GDM1 (cell line): Measurements from ENCODE around the gene SCAP.
"Not testable (repeated sequence)": the region's sequence is repeated elsewhere in the genome, so short reads cannot be mapped to it uniquely, and the experiment has no call there.

ENCODE experiments used
- DNase-seq: peaks from one replicate; lab custom pipeline; 2025; lab: John Stamatoyannopoulos, UW

The SCAP gene

DNA sequence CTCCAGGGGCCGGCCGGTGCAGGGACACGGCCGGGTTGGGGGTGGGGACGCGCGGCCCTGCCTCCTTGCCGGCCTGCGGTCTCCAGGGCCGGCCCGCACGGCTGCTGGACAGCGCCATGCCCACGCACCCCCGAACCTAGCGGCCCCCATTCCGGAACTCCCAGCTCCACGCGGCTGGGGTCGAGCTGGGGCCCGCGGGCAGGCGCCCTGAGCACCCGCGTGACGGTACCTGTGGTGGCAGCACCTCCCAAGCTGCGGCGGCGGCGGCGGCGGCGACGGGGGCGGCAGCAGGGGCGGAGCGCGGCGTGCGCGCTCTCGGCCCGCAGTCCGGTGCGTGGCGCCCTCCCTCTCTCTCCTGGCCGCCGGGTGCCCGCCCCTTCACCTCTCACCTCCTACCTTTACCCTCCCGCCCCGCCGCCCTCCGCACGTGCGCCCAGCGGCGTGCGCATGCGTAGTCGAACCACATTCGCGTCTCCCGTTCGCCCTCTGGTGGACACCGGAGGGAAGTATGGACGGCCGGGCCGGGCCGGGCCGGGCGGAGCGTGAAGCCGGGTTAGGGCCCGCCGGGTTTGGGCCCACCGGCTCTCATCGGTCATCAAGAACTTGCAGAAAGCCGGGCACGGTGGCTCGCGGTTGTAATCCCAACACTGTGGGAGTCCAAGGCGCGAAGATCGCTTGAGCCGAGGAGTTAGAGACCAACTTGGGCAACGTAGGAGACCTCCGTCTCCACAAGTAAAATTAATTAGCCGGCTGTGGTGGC, at the start of gene SCAP:
SCAP (minus strand) TSS at position 372 of the 760 bp plus-strand sequence. CDS start 32,948 bp downstream, outside the sequence.
- DNase-seq: peak; percentile 89

DNA sequence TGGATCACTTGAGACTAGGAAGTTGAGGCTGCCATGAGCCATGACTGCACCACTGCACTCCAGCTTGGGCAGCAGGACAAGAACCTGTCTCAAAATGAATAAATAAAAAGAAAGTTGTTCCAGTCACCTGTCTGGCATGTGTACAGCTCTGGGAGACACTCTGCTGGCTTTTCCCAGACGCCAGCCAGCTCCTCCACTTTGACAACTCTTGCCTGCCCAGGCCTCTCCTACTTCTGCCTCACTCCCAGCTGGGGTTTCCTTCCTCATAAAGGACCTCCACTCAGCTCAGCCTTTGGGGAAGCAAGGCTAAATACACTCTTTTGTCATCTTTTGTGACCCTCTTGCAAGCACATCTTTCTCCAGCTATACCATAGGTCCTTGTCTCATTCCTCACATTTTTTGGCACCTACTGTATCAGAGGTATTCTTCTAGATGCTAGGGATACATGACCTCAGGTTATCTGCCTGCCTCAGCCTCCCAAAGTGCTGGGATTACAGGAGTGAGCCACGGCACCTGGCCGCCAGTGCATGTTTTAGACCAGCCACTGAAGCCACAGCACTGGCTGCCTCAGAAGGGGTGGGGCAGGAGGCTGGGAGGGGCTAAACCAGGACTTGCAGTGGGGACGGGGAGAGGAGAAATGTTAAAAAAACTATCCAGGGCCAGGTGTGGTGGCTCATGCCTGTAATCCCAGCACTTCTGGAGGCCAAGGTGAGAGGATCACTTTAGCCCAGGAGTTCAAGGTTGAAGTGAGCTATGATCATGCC, 47.8 kb upstream of the SCAP start:
- DNase-seq: no peak

DNA sequence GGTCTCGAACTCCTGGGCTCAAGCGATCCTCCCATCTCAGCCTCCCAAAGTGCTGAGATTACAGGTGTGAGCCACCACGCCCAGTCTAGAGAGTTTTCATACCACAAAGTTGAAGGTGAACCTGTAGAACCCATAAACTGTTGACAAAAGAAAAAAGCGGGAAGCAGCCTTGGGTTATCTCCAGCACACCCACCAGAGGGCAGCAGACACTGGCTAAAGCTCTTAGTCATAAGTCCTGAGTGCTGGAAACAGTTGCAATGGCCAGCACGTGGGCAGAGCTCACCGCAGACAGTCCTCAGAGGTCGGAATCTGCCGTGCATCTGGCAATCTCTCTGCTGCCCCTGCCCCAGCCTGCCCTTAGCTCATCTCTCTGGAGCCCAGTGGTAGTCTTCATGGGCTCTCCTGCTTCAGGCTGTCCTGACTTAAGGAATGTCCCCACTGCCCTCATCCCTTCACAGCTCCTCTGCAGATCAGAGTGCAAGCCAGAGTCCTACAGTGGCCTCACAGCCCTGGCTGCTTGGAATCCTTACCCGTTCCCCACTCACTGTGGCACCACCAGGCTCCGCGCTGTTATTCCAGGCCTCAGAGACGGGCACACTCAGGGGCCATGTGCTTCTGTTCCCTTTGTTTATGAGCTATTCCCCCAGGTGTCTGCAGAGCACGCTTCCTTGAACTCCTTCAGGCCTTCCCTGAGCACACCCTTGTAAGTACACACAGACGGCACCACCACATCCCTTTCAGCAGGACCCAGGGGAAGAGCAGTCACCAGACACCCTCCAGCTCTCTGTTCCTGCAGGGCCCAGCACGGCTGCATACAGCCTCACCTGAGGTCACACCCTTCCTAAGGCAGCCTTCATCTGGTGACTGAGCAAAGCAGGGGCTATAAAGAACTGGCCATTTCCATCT, 46.6 kb upstream of the SCAP start:
- peak; percentile 76 for DNase-seq

- DNase-seq: no peak
Observed at GRCh38 chr3:47520756-47521155, 45.0 kb upstream of the SCAP start.

DNA sequence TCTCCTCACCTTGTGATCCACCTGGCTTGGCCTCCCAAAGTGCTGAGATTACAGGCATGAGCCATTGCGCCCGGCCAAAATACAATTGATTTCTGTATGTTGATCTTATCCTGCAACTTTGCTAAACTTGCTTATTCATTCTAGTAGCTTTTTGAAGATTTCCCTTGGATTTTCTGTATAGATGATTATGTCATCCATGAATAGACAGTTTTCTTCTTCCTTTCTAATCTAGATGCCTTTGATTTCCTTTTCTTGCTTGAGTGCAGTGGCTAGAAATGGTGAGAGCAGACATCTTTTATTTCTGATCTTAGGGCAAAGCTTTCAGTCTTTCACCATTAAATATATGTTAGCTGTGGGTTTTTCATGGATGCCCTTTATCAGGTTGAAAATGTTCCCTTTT, 42.2 kb upstream of the SCAP start:
- no peak for DNase-seq

DNA sequence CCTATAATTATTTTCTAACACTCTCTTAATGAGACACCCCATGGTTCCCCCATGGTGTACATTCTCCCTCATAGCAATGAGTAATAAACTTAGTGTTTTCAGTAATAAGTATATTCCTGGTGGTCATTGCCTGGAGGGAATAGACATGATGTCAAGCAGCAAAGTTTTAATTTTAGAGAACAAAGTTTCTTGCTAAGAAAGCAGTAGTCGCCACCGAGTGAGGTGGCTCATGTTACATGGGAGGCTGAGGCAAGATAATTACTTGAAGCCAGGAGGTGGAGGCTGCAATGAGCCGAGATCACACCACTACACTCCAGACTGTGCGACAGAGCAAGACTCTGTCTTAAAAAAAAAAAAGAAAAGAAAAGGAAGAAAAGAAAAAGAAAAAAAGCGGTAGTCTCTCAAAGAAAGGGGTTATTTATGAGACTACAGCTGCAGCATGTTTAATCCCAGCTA, 40.2 kb upstream of the SCAP start:
- DNase-seq: no peak

- DNase-seq: no peak
Observed at GRCh38 chr3:47515100-47515499, 39.4 kb upstream of the SCAP start.

GRCh38 chr3:47513125-47513929, 37.6 kb upstream of the SCAP start, which contains the start of gene ELP6:
ELP6 (minus strand) TSS chr3:47513712; CDS start chr3:47513590, 122 bp downstream.
- DNase-seq: peak; percentile 96

DNA sequence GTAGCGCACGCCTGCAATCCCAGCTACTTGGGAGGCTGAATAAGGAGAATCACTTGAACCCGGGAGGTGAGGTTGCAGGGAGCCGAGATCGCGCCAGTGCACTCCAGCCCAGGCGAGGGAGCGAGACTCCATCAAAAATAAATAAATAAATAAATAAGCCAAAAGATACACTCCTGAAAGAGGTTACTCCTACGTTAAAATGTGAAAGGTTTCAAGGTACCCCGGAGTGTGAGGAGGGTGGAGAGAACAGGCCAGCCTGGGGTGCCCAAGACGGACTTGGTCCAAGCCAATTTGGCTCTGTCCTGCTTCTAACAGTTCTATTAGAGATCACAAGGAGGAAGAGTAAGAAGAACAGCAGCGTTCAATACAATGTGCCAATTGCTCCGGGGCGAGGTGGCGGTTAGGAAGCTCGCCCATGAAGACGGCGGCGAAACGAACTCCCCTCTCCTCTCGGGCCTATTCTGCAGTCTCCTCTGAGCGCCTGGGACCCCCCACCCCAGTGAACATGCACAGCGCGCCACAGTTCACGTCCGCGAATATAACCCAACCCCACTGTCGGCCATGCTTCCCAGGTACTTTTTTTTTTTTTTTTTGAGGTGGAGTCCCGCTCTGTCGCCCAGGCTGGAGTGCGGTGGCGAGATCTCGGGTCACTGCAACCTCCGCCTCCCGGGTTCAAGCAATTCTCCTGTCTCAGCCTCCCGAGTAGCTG, 36.8 kb upstream of the SCAP start:
- no peak for DNase-seq

DNA sequence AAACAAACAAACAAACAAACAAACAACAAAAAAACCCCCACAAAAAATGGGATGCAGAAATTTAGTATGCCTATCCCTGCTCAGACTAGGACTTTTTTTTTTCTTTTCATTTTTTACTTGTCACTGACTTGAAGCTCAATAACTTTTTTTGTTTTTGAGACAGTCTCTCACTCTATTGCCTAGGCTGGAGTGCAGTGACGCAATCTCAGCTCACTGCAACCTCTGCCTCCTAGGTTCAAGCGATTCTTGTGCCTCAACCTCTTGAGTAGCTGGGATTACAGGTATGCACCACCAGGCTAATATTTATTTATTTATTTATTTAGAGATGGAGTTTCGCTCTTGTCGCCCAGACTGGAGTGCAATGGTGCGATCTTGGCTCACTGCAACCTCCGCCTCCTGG, 29.5 kb upstream of the SCAP start:
- DNase-seq: not testable (repeated sequence)

- no peak for DNase-seq
Observed at GRCh38 chr3:47504113-47504512, 28.4 kb upstream of the SCAP start.

GRCh38 chr3:47503033-47503432, 27.3 kb upstream of the SCAP start:
- DNase-seq: peak; percentile 31

GRCh38 chr3:47496892-47497291, 21.2 kb upstream of the SCAP start:
- no peak for DNase-seq

DNA sequence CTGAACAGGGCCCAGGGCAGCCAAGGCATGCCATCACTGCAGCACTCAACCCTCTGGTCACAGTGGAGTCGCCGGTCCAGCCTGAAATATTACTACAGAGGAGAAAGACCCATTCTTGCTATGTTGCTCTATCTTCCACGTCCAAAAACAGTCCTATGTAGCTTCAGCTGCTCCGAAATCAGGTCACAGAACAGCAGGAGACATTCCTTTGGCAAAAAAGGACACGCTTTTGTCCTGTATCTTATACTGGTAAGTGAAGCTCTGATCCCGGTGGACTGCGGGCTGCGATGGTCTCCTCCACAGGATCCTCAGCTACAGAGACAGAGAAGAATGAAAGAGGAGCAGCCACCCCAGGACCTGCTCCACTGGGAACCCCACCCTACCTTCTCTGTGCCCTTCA, 20.1 kb upstream of the SCAP start:
- no peak for DNase-seq

DNA sequence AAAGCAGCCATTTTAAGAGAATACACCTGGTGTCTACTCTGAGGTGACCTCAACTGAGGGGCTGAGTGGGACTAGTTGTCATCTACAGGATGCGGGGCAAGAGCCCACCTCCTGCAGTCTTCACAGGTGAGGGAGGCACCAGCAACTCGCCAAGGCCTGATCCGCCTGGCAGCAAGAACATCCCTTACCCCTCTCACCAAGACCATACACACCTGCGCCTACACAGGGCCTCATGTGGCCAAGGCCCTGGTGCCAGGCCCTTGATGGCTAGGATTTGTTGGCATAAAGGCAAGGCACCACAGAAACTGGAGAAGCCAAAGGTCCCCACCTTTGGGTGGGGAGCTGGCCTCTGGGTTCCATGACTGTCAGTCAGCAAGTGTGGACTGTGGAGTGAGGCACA, 19.4 kb upstream of the SCAP start:
- DNase-seq: no peak

DNA sequence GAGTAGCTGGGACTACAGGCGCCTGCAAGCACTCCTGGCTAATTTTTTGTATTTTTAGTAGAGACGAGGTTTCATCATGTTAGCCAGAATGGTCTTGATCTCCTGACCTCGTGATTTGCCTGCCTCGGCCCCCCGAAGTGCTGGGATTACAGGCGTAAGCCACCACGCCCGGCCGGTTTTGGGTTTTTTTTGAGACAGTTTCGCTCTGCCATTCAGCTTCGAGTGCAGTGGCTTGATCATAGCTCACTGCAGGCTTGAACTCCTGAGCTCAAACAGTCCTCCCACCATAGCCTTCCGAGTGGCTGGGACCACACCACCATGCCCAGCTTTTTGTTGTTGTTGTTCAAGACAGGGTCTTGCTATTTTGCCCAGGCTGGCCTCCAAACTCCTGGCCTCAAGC, 16.0 kb upstream of the SCAP start:
- no peak for DNase-seq

DNA sequence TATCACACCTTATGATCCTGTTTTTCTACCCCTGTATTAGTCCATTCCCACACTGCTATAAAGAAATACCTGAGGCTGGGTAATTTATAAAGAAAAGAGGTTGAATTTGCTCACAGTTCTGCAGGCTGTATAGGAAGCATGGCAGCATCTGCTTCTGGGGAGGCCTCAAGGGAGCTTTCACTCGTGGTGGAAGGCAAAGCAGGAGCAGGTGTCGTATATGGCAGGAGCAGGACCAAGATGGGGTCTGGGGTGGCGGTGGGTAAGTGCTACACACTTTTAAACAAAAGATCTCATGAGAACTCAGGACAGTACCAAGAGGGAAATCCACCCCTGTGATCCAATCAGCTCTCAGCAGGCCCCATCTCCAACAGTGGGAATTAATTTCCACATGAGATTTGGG, 15.4 kb upstream of the SCAP start:
- no peak for DNase-seq

DNA sequence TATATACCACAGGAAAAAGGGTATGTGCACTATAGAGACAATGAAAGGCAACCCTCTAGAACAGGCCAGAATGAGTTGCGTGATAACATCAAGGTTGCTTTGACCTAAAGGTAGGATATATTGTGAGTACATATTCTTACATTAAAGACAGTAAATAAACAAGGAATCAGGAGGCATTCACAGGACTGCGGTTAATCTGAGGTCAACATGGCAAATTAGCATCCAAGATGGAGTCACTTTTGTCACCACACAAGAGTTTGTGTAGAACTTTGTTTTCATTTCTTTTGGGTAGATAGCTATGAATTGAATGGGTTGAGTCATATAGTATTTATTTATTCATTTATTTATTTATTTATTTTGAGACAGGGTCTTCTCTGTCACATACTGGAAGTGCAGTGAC, 11.5 kb upstream of the SCAP start:
- DNase-seq: no peak

GRCh38 chr3:47485812-47486211, 10.1 kb upstream of the SCAP start:
- no peak for DNase-seq

DNA sequence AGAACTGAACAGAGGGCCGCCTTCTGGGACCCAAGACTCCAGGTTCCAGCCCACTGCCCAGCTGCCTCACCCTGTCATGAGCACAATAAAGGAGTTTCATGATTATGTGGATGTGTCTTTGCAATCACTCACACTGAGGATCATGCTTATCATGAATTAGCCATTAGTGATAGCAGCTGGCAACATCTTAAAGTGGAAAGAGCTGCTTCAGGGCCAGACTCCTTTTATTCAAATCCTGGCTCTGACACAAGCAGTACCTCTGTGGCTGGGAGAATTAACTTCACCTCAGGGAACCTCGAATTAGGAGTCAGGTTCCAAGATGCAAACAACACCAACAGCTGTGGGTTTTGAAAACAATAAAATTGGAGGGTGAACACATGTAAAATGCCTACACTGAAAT, 6.6 kb upstream of the SCAP start:
- no peak for DNase-seq

GRCh38 chr3:47481763-47482162, 6.0 kb upstream of the SCAP start:
- DNase-seq: not testable (repeated sequence)
